ENCODE measurements around the gene PTPRF. TPM values are rescaled to one million over a fixed set of nuclear protein-coding genes. Genes with fewer than 3 reads are reported as not detected.

PTPRF gene
- total RNA-seq, 1 experiment from 2014 or later: not detected

DNA sequence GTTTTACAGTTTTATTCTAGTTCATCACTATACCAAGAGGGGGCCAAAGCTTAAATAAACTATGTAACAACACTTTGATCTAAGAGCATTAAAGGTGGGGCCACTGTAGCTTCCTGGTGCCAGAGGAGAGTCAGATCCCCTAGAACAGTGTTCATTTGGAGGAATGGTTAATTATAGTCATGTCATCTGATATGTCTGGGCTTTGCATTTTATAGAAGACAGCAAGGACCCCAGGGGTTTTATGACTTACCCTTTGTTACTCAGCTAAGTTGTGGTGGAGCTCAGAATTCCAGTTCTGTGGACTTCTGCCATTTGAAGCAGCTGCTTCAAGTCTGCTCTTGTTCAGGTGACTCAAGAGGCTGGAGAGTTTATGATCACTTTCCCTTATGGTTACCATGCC is 135.9 kb downstream of the PTPRF start:
- Histone ChIP-seq H3K9me2 (replicated peaks; ENCODE audit: insufficient read depth, low read length) (no peaks in the 10 kb centered on the region), H3K9ac (ENCODE audit: low read length) (no peak overlapping the region), H3K9me3 (ENCODE audit: low read length) (no peaks in the 10 kb centered on the region), H3K4me1 (ENCODE audit: low read length) (no peaks in the 10 kb centered on the region), H2AFZ (ENCODE audit: low read length) (no peak overlapping the region), H3K4me3 (ENCODE audit: low read length) (no peak overlapping the region), H3K79me2 (ENCODE audit: low read length) (peaks cover 17% of the 10 kb centered on the region; the same call in 1 of the 2 replicates), H3K36me3 (ENCODE audit: insufficient read depth, low read length) (peaks cover 77% of the 10 kb centered on the region), H3K27me3 (ENCODE audit: low read length) (no peaks in the 10 kb centered on the region), H3K4me2 (ENCODE audit: low read depth, low read length, poor library complexity, severe bottlenecking) (no peak overlapping the region), H4K20me1 (ENCODE audit: insufficient read depth, low read depth, low read length) (peaks cover 5% of the 10 kb centered on the region; the same call in 1 of the 2 replicates), H3K27ac (ENCODE audit: low read length) (no peak overlapping the region)
- DNase-seq: no peak

DNA sequence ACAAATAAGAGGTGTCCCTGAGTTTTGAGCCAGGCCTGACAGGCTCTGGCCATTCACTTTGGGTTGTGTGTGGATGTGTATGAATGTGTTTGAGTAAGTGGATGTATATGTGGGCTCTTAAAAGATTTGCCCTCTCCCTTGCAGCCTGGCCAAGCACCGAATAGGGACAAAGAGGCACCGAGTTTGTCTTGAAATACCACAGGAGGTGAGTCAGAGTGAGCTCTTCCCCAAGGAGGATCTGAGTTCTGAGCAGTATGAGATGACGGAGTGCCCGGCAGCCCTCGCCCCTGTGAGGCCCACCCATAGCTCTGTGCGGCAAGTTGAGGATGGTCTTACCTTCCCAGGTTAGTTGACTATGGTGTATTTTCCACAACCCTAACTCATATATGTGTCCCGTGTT is 138.3 kb downstream of the PTPRF start:
- Histone ChIP-seq H3K36me3 (ENCODE audit: insufficient read depth, low read length) (peaks cover 75% of the 10 kb centered on the region), H3K9me3 (ENCODE audit: low read length) (no peaks in the 10 kb centered on the region), H3K27me3 (ENCODE audit: low read length) (no peaks in the 10 kb centered on the region), H3K4me2 (ENCODE audit: low read depth, low read length, poor library complexity, severe bottlenecking) (no peak overlapping the region), H3K4me3 (ENCODE audit: low read length) (no peak overlapping the region), H3K27ac (ENCODE audit: low read length) (no peak overlapping the region), H3K9me2 (replicated peaks; ENCODE audit: insufficient read depth, low read length) (no peaks in the 10 kb centered on the region), H3K79me2 (ENCODE audit: low read length) (peaks cover 24% of the 10 kb centered on the region; the same call in 1 of the 2 replicates), H3K9ac (ENCODE audit: low read length) (no peak overlapping the region), H2AFZ (ENCODE audit: low read length) (no peak overlapping the region), H3K4me1 (ENCODE audit: low read length) (no peaks in the 10 kb centered on the region), H4K20me1 (ENCODE audit: insufficient read depth, low read depth, low read length) (peaks cover 5% of the 10 kb centered on the region; the same call in 1 of the 2 replicates)
- DNase-seq: no peak

DNA sequence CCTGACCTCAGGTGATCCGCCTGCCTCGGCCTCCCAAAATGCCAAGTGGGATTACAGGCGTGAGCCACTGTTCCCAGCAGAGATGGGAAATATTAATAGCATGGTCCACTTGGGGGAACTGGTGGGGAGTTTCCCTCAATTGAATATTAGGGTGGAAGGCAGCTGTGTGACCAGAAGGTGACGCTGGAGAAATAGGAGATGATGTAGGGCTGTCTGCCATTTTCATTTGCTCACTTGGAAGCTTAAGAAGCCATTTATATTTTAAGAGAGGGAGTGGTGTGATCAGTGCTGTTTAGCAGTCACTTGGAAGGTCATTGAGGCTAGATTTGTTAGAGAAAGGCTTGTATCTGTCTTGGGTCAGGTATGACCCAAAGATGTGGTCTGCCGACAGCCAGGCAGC is 139.2 kb downstream of the PTPRF start:
- no peak overlapping the region for H3K27ac ChIP-seq (ENCODE audit: low read length)
- no peaks in the 10 kb centered on the region for H3K9me3 ChIP-seq (ENCODE audit: low read length)
- peaks cover 5% of the 10 kb centered on the region; the same call in 1 of the 2 replicates for H4K20me1 ChIP-seq (ENCODE audit: insufficient read depth, low read depth, low read length)
- no peak overlapping the region for H3K4me3 ChIP-seq (ENCODE audit: low read length)
- no peaks in the 10 kb centered on the region for H3K9me2 ChIP-seq (replicated peaks; ENCODE audit: insufficient read depth, low read length)
- H3K27me3 ChIP-seq (ENCODE audit: low read length): no peaks in the 10 kb centered on the region
- no peak overlapping the region for H2AFZ ChIP-seq (ENCODE audit: low read length)
- H3K4me1 ChIP-seq (ENCODE audit: low read length): no peaks in the 10 kb centered on the region
- H3K79me2 ChIP-seq (ENCODE audit: low read length): peaks cover 30% of the 10 kb centered on the region
- no peak overlapping the region for H3K4me2 ChIP-seq (ENCODE audit: low read depth, low read length, poor library complexity, severe bottlenecking)
- no peak overlapping the region for H3K9ac ChIP-seq (ENCODE audit: low read length)
- peaks cover 74% of the 10 kb centered on the region for H3K36me3 ChIP-seq (ENCODE audit: insufficient read depth, low read length)
- no peak for DNase-seq

DNA sequence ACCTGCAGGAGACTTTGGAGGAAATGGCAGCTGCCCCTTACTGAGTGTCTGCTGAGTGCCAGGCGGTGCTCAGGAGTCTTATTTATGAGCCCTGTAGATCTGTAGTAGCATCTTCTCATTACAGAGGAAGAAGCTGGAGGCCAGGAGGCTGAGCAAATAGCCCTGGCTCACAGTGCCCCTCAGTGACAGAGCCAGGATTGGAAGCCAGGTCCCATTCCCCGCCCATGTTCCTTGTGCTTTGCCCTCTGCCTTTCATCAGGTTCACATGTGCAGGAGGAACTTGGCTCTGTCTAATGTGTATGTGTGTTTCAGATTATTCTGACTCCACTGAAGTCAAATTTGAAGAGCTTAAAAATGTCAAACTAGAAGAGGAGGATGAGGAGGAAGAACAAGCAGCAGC is 140.5 kb downstream of the PTPRF start:
- Histone ChIP-seq H3K9ac (ENCODE audit: low read length) (no peak overlapping the region), H3K4me1 (ENCODE audit: low read length) (no peaks in the 10 kb centered on the region), H3K9me2 (replicated peaks; ENCODE audit: insufficient read depth, low read length) (no peaks in the 10 kb centered on the region), H3K36me3 (ENCODE audit: insufficient read depth, low read length) (peaks cover 71% of the 10 kb centered on the region), H3K27ac (ENCODE audit: low read length) (no peak overlapping the region), H3K4me3 (ENCODE audit: low read length) (no peak overlapping the region), H3K4me2 (ENCODE audit: low read depth, low read length, poor library complexity, severe bottlenecking) (no peak overlapping the region), H2AFZ (ENCODE audit: low read length) (no peak overlapping the region), H3K79me2 (ENCODE audit: low read length) (peaks cover 33% of the 10 kb centered on the region), H3K27me3 (ENCODE audit: low read length) (no peaks in the 10 kb centered on the region), H3K9me3 (ENCODE audit: low read length) (no peaks in the 10 kb centered on the region), H4K20me1 (ENCODE audit: insufficient read depth, low read depth, low read length) (no peaks in the 10 kb centered on the region)
- DNase-seq: no peak

- Histone ChIP-seq H3K4me3 (ENCODE audit: low read length) (no peak overlapping the region), H3K4me1 (ENCODE audit: low read length) (no peaks in the 10 kb centered on the region), H4K20me1 (ENCODE audit: insufficient read depth, low read depth, low read length) (no peaks in the 10 kb centered on the region), H3K27ac (ENCODE audit: low read length) (no peak overlapping the region), H3K79me2 (ENCODE audit: low read length) (peaks cover 33% of the 10 kb centered on the region), H3K27me3 (ENCODE audit: low read length) (no peaks in the 10 kb centered on the region), H3K36me3 (ENCODE audit: insufficient read depth, low read length) (peaks cover 65% of the 10 kb centered on the region), H3K9ac (ENCODE audit: low read length) (no peak overlapping the region), H3K9me2 (replicated peaks; ENCODE audit: insufficient read depth, low read length) (no peaks in the 10 kb centered on the region), H3K9me3 (ENCODE audit: low read length) (no peaks in the 10 kb centered on the region), H3K4me2 (ENCODE audit: low read depth, low read length, poor library complexity, severe bottlenecking) (no peak overlapping the region), H2AFZ (ENCODE audit: low read length) (no peak overlapping the region)
- DNase-seq: no peak
These were observed 141.1 kb downstream of the PTPRF start for GRCh38 chr1:43671626-43672330.

DNA sequence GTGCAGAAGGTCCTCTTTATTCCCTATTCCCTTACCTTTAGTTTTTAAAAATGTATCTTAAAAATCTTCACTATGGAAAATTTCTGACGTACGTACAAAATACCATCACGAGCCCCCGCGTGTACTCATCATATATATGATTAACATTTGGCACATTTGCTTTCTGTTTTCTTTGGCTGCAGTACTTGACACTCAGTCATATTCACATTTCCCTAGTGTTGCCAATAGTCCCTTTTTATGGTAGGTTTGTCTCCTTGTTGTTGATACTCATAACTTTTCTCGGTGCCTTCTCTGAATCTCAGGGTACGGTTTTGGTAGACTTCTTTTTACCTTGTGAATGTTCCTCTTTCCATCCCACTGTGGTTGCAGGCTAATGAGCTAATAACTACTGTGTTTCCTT is 142.6 kb downstream of the PTPRF start:
- no peaks in the 10 kb centered on the region for H3K9me2 ChIP-seq (replicated peaks; ENCODE audit: insufficient read depth, low read length)
- no peak overlapping the region for H3K4me2 ChIP-seq (ENCODE audit: low read depth, low read length, poor library complexity, severe bottlenecking)
- no peak overlapping the region for H3K4me3 ChIP-seq (ENCODE audit: low read length)
- no peaks in the 10 kb centered on the region for H4K20me1 ChIP-seq (ENCODE audit: insufficient read depth, low read depth, low read length)
- H3K36me3 ChIP-seq (ENCODE audit: insufficient read depth, low read length): peaks cover 61% of the 10 kb centered on the region
- H3K4me1 ChIP-seq (ENCODE audit: low read length): 0 out of 2 replicates have a peak, but pooled peaks cover 4% of the 10 kb centered on the region
- H3K79me2 ChIP-seq (ENCODE audit: low read length): peaks cover 40% of the 10 kb centered on the region
- DNase-seq: no peak
- H2AFZ ChIP-seq (ENCODE audit: low read length): no peak overlapping the region
- H3K9me3 ChIP-seq (ENCODE audit: low read length): no peaks in the 10 kb centered on the region
- no peak overlapping the region for H3K9ac ChIP-seq (ENCODE audit: low read length)
- no peaks in the 10 kb centered on the region for H3K27me3 ChIP-seq (ENCODE audit: low read length)
- no peak overlapping the region for H3K27ac ChIP-seq (ENCODE audit: low read length)

Other genes starting within 250 kb of the PTPRF start
- gene C1orf210, start 245.3 kb upstream of the PTPRF start, total RNA-seq (2014; rRNA removed; shearing (Covaris generic); ENCODE audit: low replicate concordance): not detected in 2 replicates
- gene TIE1, start 229.9 kb upstream of the PTPRF start, total RNA-seq (2014; rRNA removed; shearing (Covaris generic); ENCODE audit: low replicate concordance): not detected in 2 replicates
- gene MPL, start 193.1 kb upstream of the PTPRF start, total RNA-seq (2014; rRNA removed; shearing (Covaris generic); ENCODE audit: low replicate concordance): not detected in 2 replicates
- 96.9 and 141 TPM in 2 replicates for gene CDC20, start 171.9 kb upstream of the PTPRF start, total RNA-seq (2014; rRNA removed; shearing (Covaris generic); ENCODE audit: low replicate concordance)
- 37.4 and 48.5 TPM in 2 replicates for gene ELOVL1, start 162.9 kb upstream of the PTPRF start, total RNA-seq (2014; rRNA removed; shearing (Covaris generic); ENCODE audit: low replicate concordance)
- 42.5 and 50.7 TPM in 2 replicates for gene MED8, start 141.1 kb upstream of the PTPRF start, total RNA-seq (2014; rRNA removed; shearing (Covaris generic); ENCODE audit: low replicate concordance)
- 24.9 and 31.3 TPM in 2 replicates for gene SZT2, start 141.0 kb upstream of the PTPRF start, total RNA-seq (2014; rRNA removed; shearing (Covaris generic); ENCODE audit: low replicate concordance)
- gene HYI, start 77.0 kb upstream of the PTPRF start, total RNA-seq (2014; rRNA removed; shearing (Covaris generic); ENCODE audit: low replicate concordance): not detected in 2 replicates
- gene KDM4A, start 119.3 kb downstream of the PTPRF start, total RNA-seq (2014; rRNA removed; shearing (Covaris generic); ENCODE audit: low replicate concordance): 34.5 and 35.5 TPM in 2 replicates
- gene ST3GAL3, start 176.7 kb downstream of the PTPRF start, total RNA-seq (2014; rRNA removed; shearing (Covaris generic); ENCODE audit: low replicate concordance): 19.4 and 33.1 TPM in 2 replicates

All from Karpas-422 (cell line).